ENCODE measurements around the gene ZCCHC2.

DNA sequence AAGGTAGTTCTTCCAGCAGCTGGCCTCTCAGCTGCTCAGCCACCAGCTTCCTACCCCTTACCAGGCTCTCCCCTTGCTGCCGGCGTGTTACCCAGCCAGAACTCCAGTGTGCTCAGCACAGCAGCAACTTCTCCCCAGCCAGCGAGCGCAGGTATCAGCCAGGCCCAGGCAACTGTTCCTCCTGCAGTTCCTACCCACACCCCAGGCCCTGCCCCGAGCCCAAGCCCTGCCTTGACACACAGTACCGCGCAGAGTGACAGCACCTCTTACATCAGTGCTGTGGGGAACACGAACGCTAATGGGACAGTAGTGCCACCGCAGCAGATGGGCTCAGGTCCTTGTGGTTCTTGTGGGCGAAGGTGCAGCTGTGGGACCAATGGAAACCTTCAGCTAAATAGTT is 52.0 kb downstream of the ZCCHC2 start:
- TF ChIP-seq GATA3 (IDR thresholded peaks at IDR 0.05; ENCODE audit: low read depth, low read length) (no peak), GATA2 (IDR thresholded peaks at IDR 0.05; ENCODE audit: low read depth, low read length) (no peak)
